HK-2 (cell line): Measurements from ENCODE around the gene ADCY1.
"Not testable (repeated sequence)": the region's sequence is repeated elsewhere in the genome, so short reads cannot be mapped to it uniquely, and the experiment has no call there.

Experiments used
- DNase-seq: peaks from one replicate; pipeline ENCODE4 v3.0.0-alpha.2; 2018; ENCODE audit not compliant: unreplicated experiment

The ADCY1 gene

DNA sequence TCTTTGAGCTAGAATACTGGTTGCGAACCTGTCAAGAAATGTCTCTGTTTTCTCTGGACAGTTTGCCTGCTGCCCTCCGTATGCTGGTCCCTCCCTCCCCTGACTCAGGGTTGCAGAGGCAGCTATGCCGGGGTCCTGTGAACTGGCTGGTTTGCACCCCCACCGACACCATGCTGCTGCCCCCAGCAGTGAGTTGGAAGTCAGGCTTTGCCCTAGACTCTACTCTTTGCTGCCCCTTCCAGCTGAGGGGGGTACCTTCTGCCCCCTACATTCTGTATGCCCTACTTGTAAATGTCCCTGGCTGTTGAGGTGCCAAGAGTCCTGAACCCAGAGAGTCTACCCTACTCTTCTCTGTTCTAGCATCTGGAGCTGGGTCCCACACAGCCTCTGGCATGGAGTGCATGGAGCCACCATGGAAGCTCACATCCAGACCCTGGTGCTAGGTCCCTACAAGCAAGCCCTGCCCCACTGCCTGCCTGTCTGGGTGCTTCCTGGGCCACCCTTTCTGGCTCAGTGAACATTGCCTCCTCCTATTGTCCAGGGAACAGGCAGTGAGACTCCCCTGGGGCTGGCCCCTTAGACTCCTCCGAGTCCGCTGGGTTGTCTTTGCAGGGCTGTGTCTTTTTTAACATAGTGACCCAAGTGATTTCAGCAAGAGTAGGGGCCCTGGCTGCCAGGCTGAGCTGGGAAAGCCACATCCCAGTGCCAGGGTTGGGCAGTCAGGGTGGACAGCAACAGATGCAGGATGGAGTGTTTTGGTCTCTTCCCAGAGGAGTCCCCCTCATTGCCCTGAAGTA, 138.9 kb downstream of the ADCY1 start:
- no peak for DNase-seq

DNA sequence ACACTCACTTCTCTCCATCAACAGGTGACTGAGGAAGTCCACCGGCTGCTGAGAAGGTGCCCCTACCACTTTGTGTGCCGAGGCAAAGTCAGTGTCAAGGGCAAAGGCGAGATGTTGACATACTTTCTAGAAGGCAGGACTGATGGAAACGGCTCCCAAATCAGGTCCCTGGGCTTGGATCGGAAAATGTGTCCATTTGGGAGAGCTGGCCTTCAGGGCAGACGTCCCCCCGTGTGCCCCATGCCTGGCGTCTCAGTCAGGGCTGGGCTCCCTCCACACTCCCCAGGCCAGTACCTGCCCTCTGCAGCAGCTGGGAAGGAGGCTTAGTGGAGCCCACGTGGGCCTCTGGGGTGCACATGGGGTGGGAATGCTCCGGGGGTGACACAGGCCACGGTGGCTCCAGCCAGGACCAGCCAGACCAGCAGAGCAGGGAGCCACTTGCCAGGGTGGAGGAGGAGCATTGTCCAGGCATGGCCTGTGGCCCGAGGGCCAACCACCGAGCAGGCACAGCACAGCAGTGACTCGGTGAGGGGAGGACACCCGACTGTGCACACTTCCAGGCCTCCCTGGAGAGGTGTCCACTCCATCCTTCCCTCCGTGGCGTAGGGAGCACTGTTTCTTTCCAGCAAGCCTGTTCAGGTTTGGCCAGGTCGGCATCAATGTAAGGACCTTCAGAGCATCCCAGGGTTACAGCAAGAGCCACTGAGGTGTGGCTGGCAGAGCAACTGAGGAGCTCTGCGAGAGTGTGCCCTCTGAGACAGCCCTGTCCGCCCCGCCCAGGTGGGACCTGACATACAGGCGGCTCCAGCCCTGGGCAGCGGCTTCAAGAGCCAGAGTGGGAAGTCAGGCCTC, 139.7 kb downstream of the ADCY1 start:
- DNase-seq: no peak

DNA sequence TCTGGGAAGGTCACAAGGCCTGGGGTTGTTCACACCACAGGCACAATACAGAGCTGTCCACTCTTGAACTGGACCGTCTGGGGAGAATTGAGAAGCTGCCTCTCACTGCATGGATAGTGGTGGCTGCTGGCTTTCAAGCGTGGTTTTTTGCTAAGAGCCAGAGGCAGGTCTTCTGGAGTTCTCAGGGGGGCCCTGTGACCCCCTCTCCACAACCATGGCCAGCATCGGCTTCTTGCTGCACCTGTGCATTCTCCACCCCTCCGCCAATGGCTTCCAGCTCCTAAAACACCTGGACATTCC, 140.3 kb downstream of the ADCY1 start:
- DNase-seq: no peak

DNA sequence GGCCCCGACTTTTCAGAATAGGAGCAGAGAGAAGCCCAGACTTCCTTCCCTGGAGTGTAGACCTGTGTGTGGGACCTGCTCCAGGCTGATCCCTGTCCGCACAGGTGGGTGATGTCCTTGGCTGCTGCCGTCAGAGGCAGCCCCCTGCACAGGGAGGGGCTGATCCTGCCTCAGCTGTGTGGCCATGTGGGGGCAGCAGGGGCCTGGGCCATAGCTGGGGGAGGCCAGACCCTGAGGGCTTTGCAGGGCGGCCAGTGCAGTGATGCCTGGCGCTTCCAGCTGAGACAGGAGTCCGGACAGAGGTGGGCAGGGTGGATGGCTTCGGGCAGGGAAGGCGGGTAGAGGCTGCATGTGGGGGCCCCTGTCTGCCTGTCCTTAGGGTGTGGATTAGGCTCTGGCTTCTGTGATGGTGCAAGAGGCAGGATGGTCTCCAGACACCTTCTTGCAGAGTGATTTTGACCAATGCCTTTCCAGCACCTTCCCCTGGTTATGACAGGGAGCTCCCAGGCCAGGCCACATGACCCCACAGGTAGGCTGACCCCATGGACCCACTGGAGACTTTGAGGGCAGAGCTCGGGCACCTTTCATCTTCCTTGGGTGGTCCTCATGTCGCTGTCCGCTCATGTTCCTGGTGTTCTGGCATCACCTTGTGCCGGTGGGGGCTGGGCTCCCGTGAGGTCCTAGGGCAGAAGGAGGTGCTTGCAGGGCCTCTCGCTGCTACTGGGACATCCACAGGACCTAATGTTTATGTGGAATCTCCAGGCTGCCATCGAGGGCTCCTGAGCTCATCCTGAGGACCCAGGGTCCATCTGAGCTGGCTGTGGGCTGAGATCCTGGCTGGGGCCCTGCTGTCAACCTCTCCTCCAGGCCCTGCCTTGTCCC, 141.5 kb downstream of the ADCY1 start:
- no peak for DNase-seq

DNA sequence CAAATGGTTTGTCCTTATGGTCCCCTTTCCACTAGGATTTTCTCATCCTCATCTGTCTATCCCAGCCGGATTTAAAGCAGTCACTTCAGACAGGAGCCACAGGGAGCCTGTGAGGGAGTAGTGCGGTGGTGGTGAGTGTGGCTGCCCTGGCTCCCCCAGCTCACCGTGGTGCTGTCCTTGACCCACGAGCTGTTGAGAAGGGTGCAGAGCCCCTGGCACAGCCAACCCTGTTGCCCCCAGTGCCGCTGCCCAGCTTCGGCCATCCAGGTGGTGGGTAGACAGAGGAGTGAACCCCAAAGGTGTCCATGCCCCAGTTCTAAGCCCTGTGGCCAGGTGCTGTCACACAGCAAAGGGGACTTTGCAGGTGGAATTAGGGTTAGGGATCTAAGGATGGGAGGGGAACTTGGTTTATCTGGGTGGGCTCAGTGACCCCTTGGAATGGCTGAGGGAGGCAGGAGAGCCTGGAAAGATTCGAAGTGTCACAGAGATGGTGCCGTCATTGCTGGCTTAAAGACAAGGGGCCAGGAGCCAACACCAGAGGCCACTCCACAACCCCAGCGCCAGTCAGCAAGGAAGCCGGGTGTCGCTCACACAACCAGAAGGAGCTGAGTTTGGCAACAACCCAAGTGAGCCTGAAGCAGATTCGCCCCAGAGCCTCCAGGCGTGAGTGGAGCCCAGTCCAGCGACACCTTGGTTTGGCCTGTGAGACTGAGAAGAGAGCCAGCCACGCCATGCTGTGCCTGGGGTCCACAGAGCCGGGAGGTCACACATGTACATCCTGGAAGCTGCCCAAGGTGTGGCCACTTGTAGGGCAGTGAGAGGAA, 142.4 kb downstream of the ADCY1 start:
- no peak for DNase-seq

DNA sequence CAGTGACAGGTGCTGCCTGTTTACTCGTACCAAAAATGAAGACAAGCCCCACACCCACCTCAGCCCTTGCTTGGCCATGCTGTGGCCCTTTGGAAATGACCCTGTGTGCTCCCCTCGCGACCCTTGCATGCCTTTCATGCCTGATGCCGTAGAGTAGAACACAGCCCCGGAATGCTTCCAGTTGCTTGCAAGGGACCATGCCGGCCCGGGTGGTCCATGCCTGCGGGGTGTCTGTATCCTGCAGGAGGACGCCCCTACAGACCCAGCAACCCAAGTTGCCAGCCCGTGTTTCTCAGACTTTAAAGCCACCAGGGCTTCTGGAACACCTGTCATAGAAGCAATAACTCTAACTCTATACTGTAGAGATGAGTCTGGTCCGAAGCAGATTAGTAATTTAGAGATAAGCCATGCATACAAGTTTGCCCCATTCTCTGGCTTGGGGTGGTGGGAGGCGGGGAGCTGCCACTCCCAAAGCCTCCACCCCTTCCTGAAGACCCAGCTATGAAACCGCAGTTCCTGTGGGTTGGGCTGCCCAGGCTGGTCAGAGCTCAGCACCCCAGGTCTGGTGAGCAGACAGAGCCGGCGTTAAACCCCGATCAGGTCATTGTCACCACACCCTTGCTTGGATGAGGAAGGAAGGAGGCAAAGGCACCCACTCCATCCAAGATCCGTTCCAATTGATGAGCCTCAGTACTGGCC, 143.5 kb downstream of the ADCY1 start:
- DNase-seq: no peak

- no peak for DNase-seq
Observed at GRCh38 chr7:45718464-45719330, 144.5 kb downstream of the ADCY1 start.

GRCh38 chr7:45720989-45721388, 146.8 kb downstream of the ADCY1 start:
- DNase-seq: no peak

DNA sequence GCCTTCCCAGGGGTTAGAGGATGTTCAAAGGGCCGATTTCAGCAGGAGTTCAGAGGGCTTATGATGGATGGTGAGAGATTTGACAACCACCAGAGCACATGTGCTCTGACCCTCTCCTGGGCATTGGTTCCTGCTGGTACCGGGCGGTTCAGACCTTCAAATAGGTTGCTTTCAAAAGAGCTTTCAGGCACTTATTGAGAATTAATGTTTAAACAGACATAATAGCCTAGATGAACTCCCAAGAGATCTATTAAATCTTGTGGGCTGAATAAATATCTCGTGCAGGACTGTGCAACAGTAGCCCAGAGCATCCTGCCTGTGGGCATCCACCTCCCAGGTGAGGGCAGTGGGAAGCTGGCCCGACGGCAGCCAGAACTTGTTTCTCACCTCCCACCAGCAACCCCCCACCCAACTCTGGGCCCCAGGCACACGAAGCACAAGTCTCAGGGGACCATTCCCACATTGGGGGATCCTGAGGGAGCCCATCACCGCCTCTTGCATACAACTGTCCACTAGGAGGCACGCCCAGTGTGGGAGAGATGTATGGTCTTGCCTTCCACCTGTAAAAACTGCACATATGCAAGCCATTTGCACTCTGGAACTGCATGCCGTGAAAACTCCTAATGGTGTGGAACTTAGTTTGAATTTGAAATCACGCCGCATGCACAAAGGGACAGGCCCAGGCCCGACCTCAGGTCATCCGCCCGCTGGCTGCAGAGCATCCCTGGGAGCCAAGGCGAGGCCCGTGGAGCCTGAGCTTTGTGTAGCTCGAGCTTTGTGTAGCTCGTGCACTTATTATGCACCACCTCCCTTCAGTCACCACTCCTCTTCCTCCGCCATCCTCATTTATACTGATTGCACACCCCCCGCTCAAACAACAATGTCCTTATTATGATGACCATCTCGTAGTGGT, 147.8 kb downstream of the ADCY1 start:
- no peak for DNase-seq

GRCh38 chr7:45725231-45725630, 151.1 kb downstream of the ADCY1 start:
- not testable (repeated sequence) for DNase-seq

- no peak for DNase-seq
Observed at GRCh38 chr7:45726883-45727282, 152.7 kb downstream of the ADCY1 start.

GRCh38 chr7:45731692-45732443, 157.7 kb downstream of the ADCY1 start:
- not testable (repeated sequence) for DNase-seq

- not testable (repeated sequence) for DNase-seq
Observed at GRCh38 chr7:45738920-45739319, 164.8 kb downstream of the ADCY1 start.

GRCh38 chr7:45740573-45740972, 166.4 kb downstream of the ADCY1 start:
- DNase-seq: not testable (repeated sequence)

DNA sequence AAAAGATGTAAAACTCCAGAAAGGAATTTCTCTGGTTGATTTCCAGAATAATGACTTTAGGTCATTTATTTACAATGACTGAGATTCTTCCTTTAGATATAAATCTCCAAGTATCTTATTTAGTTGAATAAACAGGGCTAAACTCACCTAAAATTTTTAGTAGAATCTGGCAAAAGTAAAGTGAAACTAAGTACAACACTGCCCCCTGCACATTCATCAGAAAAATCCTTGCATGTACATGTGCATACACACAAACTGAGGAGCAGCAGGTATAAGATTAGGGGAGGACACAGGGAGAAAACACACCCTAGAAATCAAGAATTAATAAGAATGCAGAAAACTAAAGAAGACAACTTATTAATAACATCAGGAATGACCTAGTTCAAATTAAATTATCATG, 174.8 kb downstream of the ADCY1 start:
- DNase-seq: not testable (repeated sequence)

- DNase-seq: not testable (repeated sequence)
Observed at GRCh38 chr7:45751352-45751751, 177.2 kb downstream of the ADCY1 start.

DNA sequence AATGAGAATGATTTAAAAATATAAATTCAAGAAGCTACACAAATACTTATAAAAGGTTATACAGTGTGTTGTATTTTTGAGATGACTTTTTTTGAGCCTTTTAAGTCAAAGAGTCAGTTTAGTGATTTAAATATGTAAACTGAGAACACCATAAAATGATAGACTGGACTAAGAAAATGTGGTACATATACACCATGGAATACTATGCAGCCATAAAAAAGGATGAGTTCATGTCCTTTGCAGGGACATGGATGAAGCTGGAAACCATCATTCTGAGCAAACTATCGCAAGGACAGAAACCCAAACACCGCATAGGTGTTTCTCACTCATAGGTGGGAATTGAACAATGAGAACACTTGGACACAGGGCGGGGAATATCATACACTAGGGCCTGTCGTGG, 182.2 kb downstream of the ADCY1 start:
- DNase-seq: not testable (repeated sequence)

DNA sequence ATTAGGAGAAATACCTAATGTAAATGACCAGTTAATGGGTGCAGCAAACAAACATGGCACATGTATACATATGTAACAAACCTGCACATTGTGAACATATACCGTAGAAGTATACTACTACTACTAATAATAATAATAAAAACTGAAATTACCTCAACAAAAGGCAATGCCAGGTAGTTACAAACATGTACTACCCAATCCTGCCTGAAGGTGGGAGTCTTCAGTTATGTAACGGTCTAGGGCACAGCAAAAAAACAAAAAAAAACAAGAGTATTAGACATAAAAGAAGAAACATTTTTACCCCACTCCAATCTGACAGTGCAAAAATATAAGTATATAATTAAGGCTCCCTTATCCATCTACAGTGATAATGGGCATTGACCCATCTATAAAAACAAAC, 182.6 kb downstream of the ADCY1 start:
- not testable (repeated sequence) for DNase-seq
